Measurements from ENCODE around the gene CDHR1. TPM values are rescaled to one million over a fixed set of nuclear protein-coding genes. Genes with fewer than 3 reads are reported as not detected.

Gene CDHR1
- total and polyA plus RNA-seq, 4 donors, result 0.07 to 0.51 (median 0.14) TPM

- Histone ChIP-seq H3K36me3 (ENCODE audit: control insufficient read depth in 4 of 4, insufficient read depth in 3 of 4, low read depth in 1 of 4, low read length in 3 of 4) (no peaks in the 10 kb centered on the region), H3K27me3 (ENCODE audit: control insufficient read depth in 4 of 4, insufficient read depth in 4 of 4, low read length in 3 of 4) (no peaks in the 10 kb centered on the region), H3K9ac (ENCODE audit: low read depth in 1 of 2, low read length in 2 of 2) (no peak overlapping the region), H3K4me3 (ENCODE audit: low read depth in 1 of 3, low read length in 3 of 3) (no peak overlapping the region), H3K4me1 (ENCODE audit: control insufficient read depth in 4 of 4, insufficient read depth in 4 of 4, low read length in 3 of 4) (no peaks in the 10 kb centered on the region), H3K27ac (ENCODE audit: low read depth in 1 of 2, low read length in 2 of 2) (no peak overlapping the region), H3K9me3 (ENCODE audit: control insufficient read depth in 4 of 4, low read length in 3 of 4) (no peaks in the 10 kb centered on the region)
- TF ChIP-seq MAX (IDR thresholded peaks at IDR 0.05), result no peak
- TF ChIP-seq ZBTB33 (IDR thresholded peaks at IDR 0.05), result no peak
- TF ChIP-seq TAF1 (conservative IDR thresholded peaks at IDR 0.05), result no peak
- 89% methylated on average over 9 of the region's 9 CpGs for WGBS
- DNase-seq (ENCODE audit: low spot score), result no peak
These were observed 21.6 kb upstream of the CDHR1 start for GRCh38 chr10:84172467-84173356.

- no peaks in the 10 kb centered on the region for H3K36me3 ChIP-seq (ENCODE audit: control insufficient read depth in 4 of 4, insufficient read depth in 3 of 4, low read depth in 1 of 4, low read length in 3 of 4)
- WGBS, result 68% methylated on average over 2 of the region's 2 CpGs
- no peak for TF ChIP-seq JUND (IDR thresholded peaks at IDR 0.05)
- TF ChIP-seq NR2F2 (IDR thresholded peaks at IDR 0.05), result no peak
- TF ChIP-seq FOXA2 (IDR thresholded peaks at IDR 0.05), result no peak
- TF ChIP-seq TAF1 (conservative IDR thresholded peaks at IDR 0.05), result no peak
- no peak for TF ChIP-seq ZBTB33 (IDR thresholded peaks at IDR 0.05)
- TF ChIP-seq CTCF (IDR thresholded peaks at IDR 0.05; ENCODE audit: low read depth, low read length, missing input control), result no peak
- TF ChIP-seq ATF3 (IDR thresholded peaks at IDR 0.05), result no peak
- no peak for TF ChIP-seq MAX (IDR thresholded peaks at IDR 0.05)
- no peak for TF ChIP-seq HNF4G (IDR thresholded peaks at IDR 0.05)
- TF ChIP-seq YY1 (IDR thresholded peaks at IDR 0.05), result no peak
- no peak for TF ChIP-seq GABPA (IDR thresholded peaks at IDR 0.05 in 1 of 2, conservative IDR thresholded peaks at IDR 0.05 in 1 of 2)
- no peak for TF ChIP-seq REST (IDR thresholded peaks at IDR 0.05)
- no peak for TF ChIP-seq RAD21 (IDR thresholded peaks at IDR 0.05)
- TF ChIP-seq FOXA1 (IDR thresholded peaks at IDR 0.05), result no peak
- no peak for TF ChIP-seq SP1 (IDR thresholded peaks at IDR 0.05)
- TF ChIP-seq EGR1 (IDR thresholded peaks at IDR 0.05; ENCODE audit: low read depth in 2 of 2), result no peak
- TF ChIP-seq RXRA (IDR thresholded peaks at IDR 0.05), result no peak
- TF ChIP-seq HNF4A (conservative IDR thresholded peaks at IDR 0.05), result no peak
- H3K27me3 ChIP-seq (ENCODE audit: control insufficient read depth in 4 of 4, insufficient read depth in 4 of 4, low read length in 3 of 4), result no peaks in the 10 kb centered on the region
- no peaks in the 10 kb centered on the region for H3K9me3 ChIP-seq (ENCODE audit: control insufficient read depth in 4 of 4, low read length in 3 of 4)
- DNase-seq (ENCODE audit: low spot score), result no peak
- H3K4me3 ChIP-seq (ENCODE audit: low read depth in 1 of 3, low read length in 3 of 3), result no peak within 1 kb of the TSS
- H3K27ac ChIP-seq (ENCODE audit: low read depth in 1 of 2, low read length in 2 of 2), result no peak within 1 kb of the TSS
- H3K4me1 ChIP-seq (ENCODE audit: control insufficient read depth in 4 of 4, insufficient read depth in 4 of 4, low read length in 3 of 4), result no peaks in the 10 kb centered on the region
- no peak within 1 kb of the TSS for H3K9ac ChIP-seq (ENCODE audit: low read depth in 1 of 2, low read length in 2 of 2)
These were observed 20.8 kb upstream of the CDHR1 start, which contains the start of gene GPR15LG for GRCh38 chr10:84173501-84173929. GPR15LG (plus strand) TSS chr10:84173801; CDS start chr10:84173852, 51 bp downstream.

Data from liver (tissue), 9 donors.